GF-D8 (cell line): Measurements from ENCODE around the gene GIMAP2.
"Not testable (repeated sequence)": the region's sequence is repeated elsewhere in the genome, so short reads cannot be mapped to it uniquely, and the experiment has no call there.

Experiments
- DNase-seq: peaks from one replicate; lab custom pipeline; 2025; lab: John Stamatoyannopoulos, UW

GIMAP2 gene

DNA sequence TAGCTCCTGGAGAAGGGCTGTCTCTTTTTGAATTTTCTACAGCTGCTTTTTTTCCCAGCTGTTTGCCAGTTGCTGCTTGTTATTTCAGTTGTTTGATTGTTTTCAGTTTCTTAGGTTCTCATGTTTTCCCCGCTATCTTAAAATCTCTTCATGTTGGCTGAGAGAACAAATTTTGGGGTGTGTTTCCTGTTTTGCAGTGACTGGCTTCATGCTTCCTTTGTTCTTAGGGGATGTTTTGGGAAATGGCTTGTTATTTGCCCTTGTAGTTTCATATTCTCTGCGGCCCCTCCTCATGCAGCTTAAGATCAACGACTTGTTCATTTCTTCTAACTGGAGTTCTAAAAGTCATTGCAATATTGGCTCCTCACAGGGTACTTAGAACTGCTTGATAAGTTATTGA lies 8.7 kb upstream of the GIMAP2 start:
- not testable (repeated sequence) for DNase-seq

- DNase-seq: not testable (repeated sequence)
Measured at GRCh38 chr7:150678601-150679000, 6.9 kb upstream of the GIMAP2 start.

DNA sequence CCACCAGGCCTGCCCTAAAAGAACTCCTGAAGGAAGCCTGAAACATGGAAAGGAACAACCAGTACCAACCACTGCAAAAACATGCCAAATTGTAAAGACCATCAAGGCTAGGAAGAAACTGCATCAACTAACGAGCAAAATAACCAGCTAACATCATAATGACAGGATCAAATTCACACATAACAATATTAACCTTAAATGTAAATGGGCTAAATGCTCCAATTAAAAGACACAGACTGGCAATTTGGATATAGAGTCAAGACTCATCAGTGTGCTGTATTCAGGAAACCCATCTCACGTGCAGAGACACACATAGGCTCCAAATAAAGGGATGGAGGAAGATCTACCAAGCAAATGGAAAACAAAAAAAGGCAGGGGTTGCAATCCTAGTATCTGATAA lies 5.1 kb upstream of the GIMAP2 start:
- not testable (repeated sequence) for DNase-seq

GRCh38 chr7:150686030-150686631 lies 625 bp downstream of the GIMAP2 start:
- DNase-seq: no peak

- DNase-seq: no peak
Measured at GRCh38 chr7:150688630-150689029, 3.1 kb downstream of the GIMAP2 start.

DNA sequence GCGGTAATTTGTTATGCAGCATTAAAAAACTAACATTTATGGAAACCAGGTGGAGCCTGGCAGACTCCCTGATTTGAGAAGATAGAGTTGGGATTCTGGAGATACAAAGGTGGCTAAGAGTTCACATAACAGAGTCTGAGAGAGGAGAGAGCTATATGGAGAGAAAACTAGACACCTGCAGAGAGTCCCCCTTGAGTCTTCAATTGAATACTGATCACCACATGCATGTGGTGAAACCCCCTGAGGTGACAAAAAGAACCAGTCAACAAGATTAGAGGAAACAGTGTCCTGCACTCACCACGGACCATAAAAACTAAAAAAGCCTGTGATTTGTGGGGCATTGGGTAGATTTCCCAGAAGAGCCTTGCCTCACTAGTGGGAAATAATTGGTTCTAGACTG lies 10.1 kb downstream of the GIMAP2 start:
- DNase-seq: no peak

DNA sequence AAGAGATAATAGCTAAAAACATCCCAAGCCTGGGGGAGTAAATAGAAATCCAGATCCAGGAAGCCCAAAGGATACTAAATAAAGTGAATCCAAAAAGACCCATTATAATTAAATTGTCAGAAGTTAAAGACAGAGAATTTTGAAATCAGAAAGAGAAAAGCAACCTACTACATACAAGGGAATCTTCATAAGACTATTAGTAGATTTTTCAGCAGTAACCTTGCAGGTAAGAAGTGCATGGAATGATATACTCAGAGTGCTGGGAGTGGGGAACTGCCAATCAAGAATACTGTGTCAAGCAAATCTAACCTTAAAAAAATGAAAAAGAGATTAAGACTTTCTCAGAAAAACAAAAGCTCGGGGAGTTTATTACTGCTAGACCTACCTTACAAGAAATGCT lies 17.7 kb downstream of the GIMAP2 start:
- no peak for DNase-seq

DNA sequence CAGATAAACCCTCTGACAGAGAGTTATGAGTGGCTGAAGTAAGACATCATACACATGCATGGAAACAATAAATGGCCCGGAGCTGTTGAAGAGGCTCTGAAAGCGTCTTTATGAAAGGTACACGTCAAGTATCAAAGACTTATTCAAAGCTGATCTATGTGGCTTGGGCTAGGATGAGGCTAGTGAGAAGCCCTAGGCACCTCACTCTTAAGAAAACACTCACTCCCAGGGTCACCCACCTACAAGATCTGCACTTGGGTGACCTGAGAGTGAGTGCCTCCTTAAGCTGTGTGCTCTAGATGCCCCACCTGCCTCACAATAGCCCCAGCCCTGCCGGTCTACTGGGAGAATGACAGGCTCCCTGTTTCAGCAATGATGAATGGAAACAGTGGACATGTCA lies 29.8 kb downstream of the GIMAP2 start:
- no peak for DNase-seq

- no peak for DNase-seq
Measured at GRCh38 chr7:150715738-150716137, 30.2 kb downstream of the GIMAP2 start.

DNA sequence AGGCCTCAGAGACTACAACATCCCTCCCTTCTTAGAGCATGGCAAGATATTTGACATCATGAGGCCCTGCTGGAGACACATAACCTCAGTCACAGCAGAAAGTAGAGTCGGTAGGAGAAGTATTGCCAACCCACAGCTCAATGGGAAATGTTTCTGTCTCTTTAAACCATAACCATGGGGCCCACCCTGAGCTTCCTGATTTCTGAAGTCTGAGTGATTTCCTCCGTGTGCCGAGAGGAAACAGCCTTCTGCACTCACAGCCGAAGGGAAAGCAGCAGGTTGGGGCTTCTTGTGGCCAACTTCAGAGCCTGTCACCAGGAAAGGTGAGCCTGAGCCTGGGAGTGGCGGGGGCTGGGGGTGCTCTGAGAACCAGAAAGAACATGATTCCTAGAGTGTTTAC lies 30.9 kb downstream of the GIMAP2 start, which contains the start of gene GIMAP1:
TSS of gene GIMAP1 (plus strand) at position 246 of the 400 bp plus-strand sequence. CDS start 2,435 bp downstream, outside the sequence.
- DNase-seq: peak; percentile 73

DNA sequence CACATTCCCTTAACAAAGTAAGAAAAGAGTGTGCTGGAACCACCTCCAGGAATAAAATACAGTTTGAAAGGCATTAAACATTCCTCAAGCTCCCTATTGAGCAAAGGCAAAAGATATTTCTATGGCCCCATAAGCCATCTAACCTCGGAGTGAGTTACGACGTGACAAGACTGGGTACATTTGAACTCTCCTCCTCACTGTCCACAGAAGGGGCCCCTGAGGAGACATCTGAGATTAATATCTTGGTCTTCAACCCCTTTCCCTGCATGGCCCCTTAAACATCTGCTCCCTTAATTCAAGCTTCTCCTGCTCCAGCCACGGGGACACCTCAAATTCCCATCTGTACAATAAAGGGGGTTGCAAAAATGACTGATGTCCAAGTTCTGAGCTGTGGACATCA lies 31.4 kb downstream of the GIMAP2 start:
- DNase-seq: no peak

GRCh38 chr7:150717814-150718420 lies 32.4 kb downstream of the GIMAP2 start:
- DNase-seq: peak; percentile 24

DNA sequence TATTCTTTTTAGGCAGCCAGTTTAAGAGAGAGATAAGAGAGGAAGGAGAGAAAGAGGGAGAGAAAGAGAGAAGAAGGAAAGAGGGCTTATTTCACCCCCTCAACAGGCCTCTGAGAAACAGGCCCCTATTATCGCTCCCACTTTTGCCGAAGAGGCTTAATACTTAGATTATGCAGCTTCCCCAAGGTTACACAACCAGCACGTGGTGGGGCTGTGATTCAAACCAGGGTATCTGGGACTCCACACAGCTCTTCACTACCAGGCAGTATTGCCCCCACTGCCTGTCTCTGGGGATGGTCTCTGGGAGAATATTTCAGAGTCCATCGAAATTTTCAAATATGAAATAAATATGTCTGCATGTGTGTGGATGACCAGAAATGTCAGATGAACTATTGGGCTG lies 33.9 kb downstream of the GIMAP2 start:
- DNase-seq: no peak

- no peak for DNase-seq
Measured at GRCh38 chr7:150719960-150720891, 34.7 kb downstream of the GIMAP2 start.

DNA sequence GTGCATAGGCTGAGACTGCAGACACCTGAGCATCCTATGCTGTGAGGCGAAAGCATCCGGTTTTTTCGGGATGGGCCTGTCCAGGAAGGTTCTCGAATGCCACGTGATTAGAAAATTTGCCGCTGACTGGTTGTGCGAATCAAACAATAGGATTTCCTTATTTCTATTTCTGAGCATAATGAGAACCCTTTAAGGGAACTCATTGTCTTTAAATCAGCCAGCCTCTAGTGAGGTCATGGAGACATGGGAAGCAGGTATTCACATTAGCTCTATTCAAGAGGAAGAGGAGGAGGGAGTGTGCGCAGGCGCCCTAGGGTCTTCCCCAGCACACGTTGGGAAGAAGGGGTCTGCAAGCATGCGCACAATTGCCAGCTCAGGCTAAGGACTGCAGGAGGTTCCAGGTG lies 36.5 kb downstream of the GIMAP2 start:
- no peak for DNase-seq

DNA sequence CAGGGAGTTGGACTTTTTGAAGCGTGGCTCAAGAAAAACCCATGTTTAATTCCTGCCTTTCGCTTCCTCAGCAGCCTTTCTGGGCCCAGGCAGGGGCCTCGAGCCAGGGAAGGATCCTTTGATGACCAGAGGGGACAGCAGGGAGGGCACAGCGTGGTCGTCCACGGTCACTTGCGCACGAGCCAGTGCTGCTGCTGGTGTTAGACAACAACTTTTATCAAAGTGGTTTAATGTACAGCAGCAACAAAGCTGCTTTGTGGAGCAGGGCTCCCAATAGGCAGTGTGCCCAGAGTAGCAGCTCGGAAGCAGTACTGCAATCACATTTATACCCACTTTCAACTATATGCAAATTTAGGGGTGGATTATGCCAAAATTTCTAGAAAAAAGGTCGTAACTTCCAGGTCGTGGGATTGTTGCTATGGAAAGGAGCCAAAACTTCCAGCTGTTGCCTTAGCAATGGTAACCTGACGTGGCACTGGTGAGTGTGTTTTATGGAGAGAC lies 37.0 kb downstream of the GIMAP2 start:
- DNase-seq: no peak

GRCh38 chr7:150723467-150723866 lies 38.0 kb downstream of the GIMAP2 start:
- no peak for DNase-seq

- DNase-seq: no peak
Measured at GRCh38 chr7:150727381-150727780, 41.9 kb downstream of the GIMAP2 start.

GRCh38 chr7:150728011-150728410 lies 42.5 kb downstream of the GIMAP2 start:
- no peak for DNase-seq

DNA sequence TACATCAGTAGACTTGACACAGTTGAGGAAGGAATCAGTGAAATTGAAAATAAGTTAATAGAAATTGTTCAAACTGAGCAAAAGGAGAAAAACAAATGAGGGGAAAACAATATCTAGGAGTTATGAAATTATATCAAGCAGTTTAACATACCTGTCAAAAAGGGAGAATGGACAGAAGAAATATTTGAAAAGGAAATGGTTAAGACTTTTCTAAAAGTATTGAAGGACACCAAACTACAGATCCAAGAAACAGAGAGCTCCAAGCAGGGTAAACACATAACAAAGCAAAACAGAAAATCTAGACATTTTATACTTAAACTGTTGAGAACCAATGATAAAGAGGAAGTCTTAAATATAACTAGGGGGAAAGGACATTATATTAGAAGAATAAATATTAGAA lies 43.1 kb downstream of the GIMAP2 start:
- no peak for DNase-seq

DNA sequence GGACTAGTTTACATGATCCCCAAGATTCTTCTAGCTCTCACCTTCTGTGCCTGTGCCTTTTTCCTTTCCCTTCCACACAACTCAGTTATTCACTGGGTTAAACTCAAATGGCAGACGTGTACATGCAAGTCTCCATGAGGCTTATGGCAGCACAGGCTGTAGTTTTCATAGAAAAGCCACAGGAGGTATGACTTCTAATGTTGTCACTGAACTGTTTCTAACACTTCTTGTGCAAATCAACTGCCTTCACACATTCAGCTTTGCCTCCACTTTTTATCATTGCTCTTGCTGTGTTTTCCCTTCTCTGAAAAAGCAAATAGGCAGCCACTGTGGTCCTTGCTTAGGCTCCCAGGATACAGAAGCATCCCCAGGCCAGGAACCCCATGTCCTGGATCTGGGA lies 46.4 kb downstream of the GIMAP2 start:
- no peak for DNase-seq

DNA sequence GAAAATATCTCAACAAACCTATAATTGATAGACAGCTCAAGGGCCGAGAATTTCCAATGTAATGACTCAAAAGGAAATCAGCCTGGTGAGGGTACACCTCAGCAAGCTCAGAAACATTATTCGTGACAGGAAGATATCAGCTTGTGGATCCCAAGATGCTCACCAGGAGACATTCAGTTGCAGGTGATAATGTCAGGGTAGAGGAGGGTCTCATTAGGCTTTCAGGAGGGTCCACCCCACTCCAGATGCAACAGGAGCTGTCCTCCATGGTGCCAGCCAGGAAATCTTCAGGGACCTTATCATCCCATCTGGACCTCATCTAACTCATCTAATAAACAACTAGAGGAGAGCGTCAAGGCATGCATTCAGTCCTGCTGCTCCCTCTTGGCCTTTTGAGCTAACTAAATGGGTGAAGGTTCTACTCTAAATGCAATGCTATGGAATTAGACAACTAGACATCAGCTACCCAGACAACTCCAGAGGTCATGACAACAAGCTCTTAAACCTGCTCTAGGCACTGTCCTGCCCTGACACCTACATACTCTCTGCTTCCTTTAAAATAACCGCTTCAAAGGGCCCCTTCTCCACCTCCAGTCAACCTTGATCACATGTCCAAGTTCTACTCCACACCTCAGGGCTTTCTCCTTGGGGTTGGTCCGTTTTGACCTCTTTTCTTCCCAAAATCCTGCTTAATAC lies 47.4 kb downstream of the GIMAP2 start:
- no peak for DNase-seq
